ENCODE results near the gene IFT80. TPM values are rescaled to one million over a fixed set of nuclear protein-coding genes. Genes with fewer than 3 reads are reported as not detected.

IFT80 gene
- total RNA-seq, 4 donors from 2014 or later, result 19.5 to 57.5 (median 31.6) TPM

DNA sequence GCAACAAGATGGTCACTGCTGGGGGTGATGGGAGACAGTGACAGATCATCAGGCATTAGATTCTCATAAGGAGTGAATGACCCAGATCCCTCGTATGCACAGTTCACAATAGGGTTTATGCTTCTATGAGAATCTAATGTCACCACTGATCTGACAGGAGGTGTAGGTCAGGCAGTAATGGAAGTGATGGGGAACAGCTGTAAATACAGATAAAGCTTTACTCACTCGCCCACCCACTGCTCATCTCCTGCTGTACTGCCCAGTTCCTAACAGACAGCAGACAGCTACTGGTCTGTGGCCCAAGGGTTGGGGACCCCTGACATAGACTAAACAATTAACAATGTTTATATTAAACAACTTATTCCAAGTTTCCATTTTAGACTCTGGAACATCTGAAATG, 25.4 kb downstream of the IFT80 start:
- no peak for DNase-seq (ENCODE audit: low spot score in 2 of 2)
- Histone ChIP-seq H3K36me3 (peaks cover 0 to 32% (median 0%) of the 10 kb centered on the region in 3 donors), H3K27me3 (no peaks in the 10 kb centered on the region), H3K4me3 (no peak overlapping the region), H3K4me1 (no peaks in the 10 kb centered on the region), H3K27ac (no peak overlapping the region), H3K9me3 (no peaks in the 10 kb centered on the region)
- WGBS, 2 donors, result 91% methylated on average over 2 of the region's 2 CpGs
- no peak for TF ChIP-seq EP300 (IDR thresholded peaks at IDR 0.05)
- no peak for TF ChIP-seq POLR2A (IDR thresholded peaks at IDR 0.05)
- TF ChIP-seq, protein P1, sequence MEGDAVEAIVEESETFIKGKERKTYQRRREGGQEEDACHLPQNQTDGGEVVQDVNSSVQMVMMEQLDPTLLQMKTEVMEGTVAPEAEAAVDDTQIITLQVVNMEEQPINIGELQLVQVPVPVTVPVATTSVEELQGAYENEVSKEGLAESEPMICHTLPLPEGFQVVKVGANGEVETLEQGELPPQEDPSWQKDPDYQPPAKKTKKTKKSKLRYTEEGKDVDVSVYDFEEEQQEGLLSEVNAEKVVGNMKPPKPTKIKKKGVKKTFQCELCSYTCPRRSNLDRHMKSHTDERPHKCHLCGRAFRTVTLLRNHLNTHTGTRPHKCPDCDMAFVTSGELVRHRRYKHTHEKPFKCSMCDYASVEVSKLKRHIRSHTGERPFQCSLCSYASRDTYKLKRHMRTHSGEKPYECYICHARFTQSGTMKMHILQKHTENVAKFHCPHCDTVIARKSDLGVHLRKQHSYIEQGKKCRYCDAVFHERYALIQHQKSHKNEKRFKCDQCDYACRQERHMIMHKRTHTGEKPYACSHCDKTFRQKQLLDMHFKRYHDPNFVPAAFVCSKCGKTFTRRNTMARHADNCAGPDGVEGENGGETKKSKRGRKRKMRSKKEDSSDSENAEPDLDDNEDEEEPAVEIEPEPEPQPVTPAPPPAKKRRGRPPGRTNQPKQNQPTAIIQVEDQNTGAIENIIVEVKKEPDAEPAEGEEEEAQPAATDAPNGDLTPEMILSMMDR (IDR thresholded peaks at IDR 0.05), result no peak

DNA sequence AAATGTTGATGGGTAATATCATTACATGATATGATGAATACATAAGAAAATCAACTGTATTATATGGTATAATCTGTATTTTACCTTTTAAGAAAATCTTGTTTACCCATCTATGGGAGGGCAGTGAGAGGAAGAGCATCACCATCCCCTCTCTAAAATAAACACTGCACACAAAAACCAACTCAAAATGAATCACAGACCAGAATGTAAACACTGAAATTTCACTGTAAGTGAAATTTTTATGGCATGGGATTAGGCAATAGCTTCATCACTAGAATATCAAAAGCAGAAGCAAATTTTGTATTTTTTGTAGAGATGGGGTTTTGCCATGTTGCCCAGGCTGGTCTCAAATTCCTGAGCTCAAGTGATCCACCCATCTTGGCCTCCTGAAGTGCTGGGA, 26.2 kb downstream of the IFT80 start:
- Histone ChIP-seq H3K36me3 (peaks cover 0 to 32% (median 0%) of the 10 kb centered on the region in 3 donors), H3K27ac (no peak overlapping the region), H3K27me3 (no peaks in the 10 kb centered on the region), H3K4me3 (no peak overlapping the region), H3K4me1 (no peaks in the 10 kb centered on the region), H3K9me3 (no peaks in the 10 kb centered on the region)
- DNase-seq (ENCODE audit: low spot score in 2 of 2), result no peak
- TF ChIP-seq EP300 (IDR thresholded peaks at IDR 0.05) (no peak), POLR2A (IDR thresholded peaks at IDR 0.05) (no peak)
- TF ChIP-seq, protein P1 (IDR thresholded peaks at IDR 0.05), result no peak

DNA sequence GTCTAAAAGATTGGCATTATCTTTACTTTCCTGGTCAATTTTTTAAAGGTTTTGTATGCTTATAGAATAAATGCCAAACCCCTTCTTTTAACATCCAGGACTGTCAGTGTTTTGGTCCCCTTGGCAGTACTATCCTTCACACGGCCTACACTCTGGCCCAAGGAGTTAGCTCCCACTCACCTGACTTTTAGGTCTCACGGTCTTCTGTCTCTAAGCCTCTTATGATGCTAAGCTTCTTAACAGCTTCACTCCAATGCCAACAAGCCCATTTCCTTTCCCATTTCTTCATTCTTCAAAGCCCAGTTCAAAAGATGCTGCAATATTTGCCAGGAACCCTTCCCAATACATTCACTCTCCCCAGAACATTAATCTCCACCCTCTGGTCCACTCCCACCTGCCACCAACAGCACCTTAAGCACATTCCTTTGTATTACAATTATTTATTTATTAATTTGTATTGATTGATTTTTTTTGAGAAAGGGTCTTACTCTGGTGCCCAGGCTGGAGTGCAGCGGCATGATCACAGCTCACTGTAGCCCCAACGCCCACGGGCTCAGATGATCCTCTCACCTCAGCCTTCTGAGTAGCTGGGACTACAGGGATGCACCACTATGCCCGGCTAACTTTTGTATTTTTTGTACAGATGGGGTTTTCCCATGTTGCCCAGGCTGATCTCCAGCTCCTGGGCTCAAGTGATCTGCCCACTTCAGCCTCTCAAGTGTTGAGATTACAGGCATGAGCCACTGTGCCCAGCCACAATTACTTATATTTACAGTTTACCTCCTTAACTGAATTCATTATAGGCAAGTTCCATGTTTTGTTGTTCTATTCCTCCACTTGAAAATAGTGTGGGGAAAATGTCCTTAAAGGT, 27.8 kb downstream of the IFT80 start:
- H3K36me3 ChIP-seq, result peaks cover 0 to 31% (median 0%) of the 10 kb centered on the region in 3 donors
- DNase-seq (ENCODE audit: low spot score in 2 of 2), result no peak
- H3K4me1 ChIP-seq, result no peaks in the 10 kb centered on the region
- no peak overlapping the region for H3K4me3 ChIP-seq
- 95 to 97% methylated on average over 6 of the region's 6 CpGs for WGBS, 2 donors
- H3K27ac ChIP-seq, result no peak overlapping the region
- H3K9me3 ChIP-seq, result no peaks in the 10 kb centered on the region
- TF ChIP-seq EP300 (IDR thresholded peaks at IDR 0.05), result no peak
- TF ChIP-seq, protein P1 (IDR thresholded peaks at IDR 0.05), result no peak
- TF ChIP-seq POLR2A (IDR thresholded peaks at IDR 0.05), result no peak
- H3K27me3 ChIP-seq, result no peaks in the 10 kb centered on the region

DNA sequence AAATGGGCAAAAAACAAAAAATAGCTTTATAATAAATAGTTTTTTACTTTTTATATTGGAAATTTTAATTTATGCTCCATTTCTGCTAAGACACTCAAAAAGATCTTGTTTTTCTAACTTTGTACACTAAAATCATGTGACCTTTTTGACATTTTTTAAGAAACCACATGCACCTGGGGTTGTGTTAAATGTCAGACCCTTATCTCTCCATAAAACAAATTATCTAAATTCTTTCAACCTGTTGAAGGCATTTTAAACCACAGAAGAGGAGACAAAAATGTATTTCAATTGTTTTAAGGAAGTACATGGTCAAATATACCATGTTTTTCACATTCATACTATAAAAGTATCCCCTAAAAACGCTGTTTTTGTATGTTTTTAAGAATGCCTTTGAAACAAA, 29.2 kb downstream of the IFT80 start:
- H3K27ac ChIP-seq, result no peak overlapping the region
- no peak for TF ChIP-seq POLR2A (IDR thresholded peaks at IDR 0.05)
- no peak for TF ChIP-seq EP300 (IDR thresholded peaks at IDR 0.05)
- TF ChIP-seq, protein P1 (IDR thresholded peaks at IDR 0.05), result no peak
- H3K4me1 ChIP-seq, result no peaks in the 10 kb centered on the region
- H3K4me3 ChIP-seq, result no peak overlapping the region
- H3K36me3 ChIP-seq, result peaks cover 0 to 44% (median 0%) of the 10 kb centered on the region in 3 donors
- no peaks in the 10 kb centered on the region for H3K27me3 ChIP-seq
- 69 to 81% methylated on average over 1 of the region's 1 CpG for WGBS, 2 donors
- no peak for DNase-seq (ENCODE audit: low spot score in 2 of 2)
- no peaks in the 10 kb centered on the region for H3K9me3 ChIP-seq

DNA sequence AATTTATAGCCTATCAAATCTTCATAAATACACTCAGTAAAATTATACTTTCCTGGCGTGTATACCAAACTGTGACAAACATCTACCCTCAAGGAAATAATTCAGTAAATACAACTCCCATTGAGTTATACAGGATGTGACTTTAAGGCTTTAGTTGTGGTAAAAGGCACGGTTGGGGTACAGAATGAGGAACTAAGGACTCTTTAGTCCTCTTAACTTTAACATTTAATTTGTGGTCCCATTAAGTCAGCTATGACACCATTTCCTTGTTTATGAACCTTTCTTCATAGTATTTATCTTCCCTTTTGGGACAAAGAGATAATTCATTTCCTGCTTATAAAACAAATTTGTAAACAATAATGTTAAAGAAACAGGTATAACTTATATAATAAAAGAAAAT, 30.2 kb downstream of the IFT80 start:
- Histone ChIP-seq H3K4me3 (no peak overlapping the region), H3K27me3 (no peaks in the 10 kb centered on the region), H3K4me1 (no peaks in the 10 kb centered on the region), H3K36me3 (peaks cover 0 to 41% (median 0%) of the 10 kb centered on the region in 3 donors), H3K9me3 (no peaks in the 10 kb centered on the region), H3K27ac (no peak overlapping the region)
- TF ChIP-seq, protein P1 (IDR thresholded peaks at IDR 0.05), result no peak
- TF ChIP-seq POLR2A (IDR thresholded peaks at IDR 0.05), result no peak
- TF ChIP-seq EP300 (IDR thresholded peaks at IDR 0.05), result no peak
- DNase-seq (ENCODE audit: low spot score in 2 of 2), result no peak
- WGBS, 2 donors, result 70 to 73% methylated on average over 2 of the region's 2 CpGs
